Stomach (tissue), 9 donors: ENCODE measurements around the gene SMAD9. TPM values are rescaled to one million over a fixed set of nuclear protein-coding genes. Genes with fewer than 3 reads are reported as not detected.

Experiments used
- DNase-seq, 2 donors: peaks; one replicate each; pipeline versions ENCODE4 v3.0.0 to v3.0.0-alpha.2; 2013 to 2019
- H3K27ac ChIP-seq, 5 donors: fragments of 200-600 bp in 4 of 5; sonication (generic) in 4 of 5; one replicate each; pipeline ENCODE4 v1.5.1; 2013 to 2019; ENCODE audit warnings: mild to moderate bottlenecking in 1 of 5, moderate library complexity in 1 of 5
- H3K27me3 ChIP-seq, 3 donors: fragments of 200-600 bp; sonication (generic); one replicate each; pipeline ENCODE4 v1.5.1; 2017 to 2019; ENCODE audit warnings: mixed run types in 1 of 3
- H3K36me3 ChIP-seq, 4 donors: fragments of 200-600 bp; sonication (generic); 1 replicate in 3 of 4; 2 replicates in 1 of 4; pipeline ENCODE4 v1.5.1; 2016 to 2019
- H3K4me1 ChIP-seq, 4 donors: fragments of 200-600 bp; sonication (generic); one replicate each; pipeline ENCODE4 v1.5.1; 2016 to 2019
- H3K4me3 ChIP-seq, 4 donors: fragments of 200-600 bp; sonication (generic) in 3 of 4; one replicate each; pipeline ENCODE4 v1.5.1; 2016 to 2019; ENCODE audit warnings: mild to moderate bottlenecking in 1 of 4
- H3K9me3 ChIP-seq, 4 donors: fragments of 200-600 bp; sonication (generic); one replicate each; pipeline ENCODE4 v1.5.1; 2016 to 2019
- CTCF ChIP-seq, 7 experiments: fragments of 450-650 bp in 4 of 7; fragments of 200-600 bp in 3 of 7; sonication (generic) in 3 of 7; IDR thresholded peaks; one replicate each; pipeline ENCODE4 v1.5.1; 2016 to 2019; ENCODE audit warnings: antibody characterized with exemption in 7 of 7, control low read depth in 2 of 7, mild to moderate bottlenecking in 1 of 7
- EP300 ChIP-seq: sonication (generic); formaldehyde crosslinking; IDR thresholded peaks from one replicate; pipeline ENCODE4 v1.6.1; 2017; ENCODE audit warnings: antibody characterized with exemption
- POLR2A ChIP-seq, 4 donors: fragments of 450-650 bp; IDR thresholded peaks; one replicate each; pipeline ENCODE4 v1.6.1; 2016; ENCODE audit warnings: antibody characterized with exemption in 4 of 4, control low read depth in 2 of 4, mild to moderate bottlenecking in 1 of 4, moderate library complexity in 1 of 4
- POLR2AphosphoS5 ChIP-seq, 3 donors: sonication (generic); formaldehyde crosslinking; IDR thresholded peaks; one replicate each; pipeline ENCODE4 v1.6.1; 2016; ENCODE audit warnings: antibody characterized with exemption in 3 of 3
- WGBS, 5 donors: extraction: QIAGEN DNeasy Blood & Tissue Kit in 3 of 5; methylation state at CpG; one replicate each; pipeline versions ENCODE4 v1.1.5 to v1.1.7; 2013 to 2018; 5-methylcytosine and 5-hydroxymethylcytosine counted together
- intact Hi-C: fragments of 100-400 bp; cut with DNase I; formaldehyde crosslinking; loops from one replicate; pipeline ENCODE4 v1.15.1; 2023; ENCODE audit warnings: low total_unique reads
- polyA plus RNA-seq, 3 donors: library from polyadenylated mRNA; stranded (reverse); fragments of 200-250 nt; gene quantifications; one replicate each; pipeline ENCODE4 v1.2.3, GENCODE V29; 2013
- total RNA-seq, 5 donors: library from RNA; depleted of rRNA; stranded (reverse); fragments of >200 nt; gene quantifications; one replicate each; pipeline versions ENCODE4 v1.1.0 to v1.2.3, GENCODE V29; 2014 to 2016
- donor health status: healthy with polysubstance abuse.
- donor health status: Bipolar disorder and iron deficiency.
- donor health status: healthy.

Gene SMAD9
- total and polyA plus RNA-seq, 8 donors = 1.6 to 21.5 (median 8.1) TPM

DNA sequence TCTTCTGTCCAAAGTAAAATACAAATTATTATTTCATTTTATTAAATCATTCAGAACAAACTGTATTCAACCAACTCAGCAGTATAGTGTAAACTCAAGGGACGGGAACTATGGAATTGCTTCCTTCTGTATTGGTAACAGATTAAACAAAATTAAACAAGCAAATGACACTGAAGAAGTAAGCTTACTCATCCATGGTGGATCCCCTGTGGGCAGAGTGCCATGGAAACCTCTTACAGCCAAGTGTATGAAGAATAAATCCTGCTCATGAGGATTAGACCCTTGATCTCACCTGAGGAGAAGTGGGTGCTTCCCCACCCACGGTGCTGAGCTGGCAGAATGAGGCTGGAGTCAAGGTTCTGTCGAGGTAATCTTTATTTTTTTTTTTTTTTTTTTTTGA lies 119.0 kb downstream of the SMAD9 start:
- intact Hi-C loops = no loop called here
- no peak overlapping the region for H3K4me3 ChIP-seq
- no peaks in the 10 kb centered on the region for H3K4me1 ChIP-seq
- no peaks in the 10 kb centered on the region for H3K36me3 ChIP-seq
- no peak overlapping the region for H3K27ac ChIP-seq
- H3K9me3 ChIP-seq = no peaks in the 10 kb centered on the region
- WGBS, 5 donors = 41 to 51% (median 46%) methylated on average over 3 of the region's 3 CpGs
- H3K27me3 ChIP-seq = no peaks in the 10 kb centered on the region
- TF ChIP-seq POLR2A (IDR thresholded peaks at IDR 0.05) (no peak), EP300 (no peak), POLR2AphosphoS5 (IDR thresholded peaks at IDR 0.05) (no peak), CTCF (IDR thresholded peaks at IDR 0.05) (no peak)
- no peak for DNase-seq

DNA sequence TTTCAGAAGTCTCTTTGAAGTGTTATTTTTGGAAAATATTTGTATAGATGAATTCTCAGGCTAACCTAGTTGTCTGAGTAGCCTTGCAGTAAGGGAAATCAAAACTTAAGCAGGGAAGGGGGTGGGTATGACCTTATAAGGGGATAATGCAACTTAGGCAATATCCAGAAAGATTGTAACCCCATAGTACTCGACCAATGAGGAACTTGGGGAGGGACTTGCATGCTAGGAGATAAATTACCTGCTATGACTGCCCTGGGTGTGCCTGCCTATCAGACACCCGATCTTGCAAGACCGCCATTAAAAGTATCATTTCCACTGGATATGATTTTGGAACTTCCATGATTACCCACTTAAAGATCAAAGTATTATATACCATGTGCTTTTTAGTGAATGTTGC lies 124.0 kb downstream of the SMAD9 start:
- TF ChIP-seq POLR2A (IDR thresholded peaks at IDR 0.05) = no peak
- no peak for TF ChIP-seq EP300
- no peak for TF ChIP-seq POLR2AphosphoS5 (IDR thresholded peaks at IDR 0.05)
- no peak for TF ChIP-seq CTCF (IDR thresholded peaks at IDR 0.05)
- Histone ChIP-seq H3K27ac (no peak overlapping the region), H3K27me3 (no peaks in the 10 kb centered on the region), H3K9me3 (no peaks in the 10 kb centered on the region), H3K4me3 (no peak overlapping the region), H3K4me1 (no peaks in the 10 kb centered on the region), H3K36me3 (no peaks in the 10 kb centered on the region)
- DNase-seq = no peak
- WGBS, 5 donors = 74 to 86% (median 82%) methylated on average over 3 of the region's 3 CpGs
- intact Hi-C loops = no loop called here

DNA sequence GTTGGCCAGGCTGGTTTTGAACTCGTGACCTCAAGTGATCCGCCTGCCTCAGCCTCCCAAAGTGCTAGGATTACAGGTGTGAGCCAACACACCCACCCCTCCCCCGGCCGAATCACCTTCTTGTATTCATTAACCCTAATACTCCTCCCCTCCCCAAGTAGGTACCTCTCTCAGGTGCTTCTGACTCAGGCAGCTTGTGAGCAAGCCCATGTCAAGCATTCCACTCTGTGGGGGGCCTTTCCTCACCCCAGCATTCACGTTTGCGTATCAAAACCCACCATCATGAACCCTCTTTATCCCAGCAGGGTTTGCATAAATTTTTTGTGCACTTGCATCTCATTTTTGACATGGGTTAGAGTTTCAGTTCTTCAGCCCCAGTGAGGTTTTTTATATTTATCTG lies 124.6 kb downstream of the SMAD9 start:
- 61 to 76% (median 73%) methylated on average over 6 of the region's 6 CpGs for WGBS, 5 donors

More for the DNA sequence above, 124.6 kb downstream of the SMAD9 start:
- no peak for DNase-seq
- no peak overlapping the region for H3K4me3 ChIP-seq
- TF ChIP-seq POLR2AphosphoS5 (IDR thresholded peaks at IDR 0.05) = no peak
- no peak for TF ChIP-seq CTCF (IDR thresholded peaks at IDR 0.05)
- no peak for TF ChIP-seq EP300
- no peak for TF ChIP-seq POLR2A (IDR thresholded peaks at IDR 0.05)
- intact Hi-C loops = no loop called here
- H3K27ac ChIP-seq = no peak overlapping the region
- no peaks in the 10 kb centered on the region for H3K4me1 ChIP-seq
- no peaks in the 10 kb centered on the region for H3K9me3 ChIP-seq
- H3K27me3 ChIP-seq = no peaks in the 10 kb centered on the region
- no peaks in the 10 kb centered on the region for H3K36me3 ChIP-seq

Other genes starting within 250 kb of the SMAD9 start
- gene SERTM1, start 246.2 kb downstream of the SMAD9 start, total RNA-seq = under 1 TPM in 3 of 5 donors, not detected in 2; 0.37 to 0.87 (median 0.43) TPM
- gene SERTM1, start 246.2 kb downstream of the SMAD9 start, polyA plus RNA-seq = under 1 TPM; 0.05 to 0.92 (median 0.50) TPM
- gene RFXAP, start 101.0 kb downstream of the SMAD9 start, total RNA-seq = 10 to 100 TPM in 1 of 5 donors, 1 to 10 TPM in 3, not detected in 1; 1.3 to 12.3 (median 3.6) TPM
- gene RFXAP, start 101.0 kb downstream of the SMAD9 start, polyA plus RNA-seq = 1 to 10 TPM; 1.2 to 2.8 (median 2.1) TPM
- gene ALG5, start 79.1 kb upstream of the SMAD9 start, total RNA-seq = 10 to 100 TPM in 3 of 5 donors, 1 to 10 TPM in 2; 1.2 to 61.1 (median 13.6) TPM
- 10 to 100 TPM; 35.5 to 43.2 (median 37.5) TPM for gene ALG5, start 79.1 kb upstream of the SMAD9 start, polyA plus RNA-seq
- gene EXOSC8, start 80.5 kb upstream of the SMAD9 start, total RNA-seq = 10 to 100 TPM; 15.6 to 42.8 (median 21.7) TPM
- 10 to 100 TPM; 28.8 to 45.1 (median 39.1) TPM for gene EXOSC8, start 80.5 kb upstream of the SMAD9 start, polyA plus RNA-seq
- gene SUPT20H, start 139.4 kb upstream of the SMAD9 start, total RNA-seq = 100 to 1,000 TPM in 2 of 5 donors, 10 to 100 TPM in 3; 36.4 to 152 (median 93.4) TPM
- gene SUPT20H, start 139.4 kb upstream of the SMAD9 start, polyA plus RNA-seq = 10 to 100 TPM; 16.9 to 22.5 (median 17.1) TPM
- gene CSNK1A1L, start 185.4 kb upstream of the SMAD9 start, total RNA-seq = not detected
- gene CSNK1A1L, start 185.4 kb upstream of the SMAD9 start, polyA plus RNA-seq = not detected